NCI-H446 treated with DMSO at 0.1 percent for 48 hours (cell line): Measurements from ENCODE around the gene SCAND1.
A peak's percentile ranks its signal among the peaks of the same experiment; 100 is the strongest.
"Not testable (repeated sequence)": the region's sequence is repeated elsewhere in the genome, so short reads cannot be mapped to it uniquely, and the experiment has no call there.

Experiments used
- DNase-seq: peaks from one replicate; lab custom pipeline; 2025; lab: John Stamatoyannopoulos, UW

Gene SCAND1

DNA sequence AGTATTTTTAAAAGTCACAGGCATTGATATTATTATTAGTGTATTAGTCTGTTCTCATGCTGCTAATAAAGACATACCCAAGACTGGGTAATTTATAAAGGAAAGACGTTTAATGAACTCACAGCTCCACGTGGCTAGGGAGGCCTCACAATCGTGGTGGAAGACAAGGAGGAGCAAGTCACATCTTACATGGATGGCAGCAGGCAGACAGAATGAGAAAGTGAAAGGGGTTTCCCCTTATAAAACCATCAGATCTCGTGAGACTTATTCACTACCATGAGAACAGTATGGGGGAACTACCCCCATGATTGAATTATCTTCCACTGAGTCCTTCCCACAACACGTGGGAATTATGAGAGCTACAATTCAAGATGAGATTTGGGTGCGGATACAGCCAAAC is 5.0 kb upstream of the SCAND1 start:
- DNase-seq, result not testable (repeated sequence)

DNA sequence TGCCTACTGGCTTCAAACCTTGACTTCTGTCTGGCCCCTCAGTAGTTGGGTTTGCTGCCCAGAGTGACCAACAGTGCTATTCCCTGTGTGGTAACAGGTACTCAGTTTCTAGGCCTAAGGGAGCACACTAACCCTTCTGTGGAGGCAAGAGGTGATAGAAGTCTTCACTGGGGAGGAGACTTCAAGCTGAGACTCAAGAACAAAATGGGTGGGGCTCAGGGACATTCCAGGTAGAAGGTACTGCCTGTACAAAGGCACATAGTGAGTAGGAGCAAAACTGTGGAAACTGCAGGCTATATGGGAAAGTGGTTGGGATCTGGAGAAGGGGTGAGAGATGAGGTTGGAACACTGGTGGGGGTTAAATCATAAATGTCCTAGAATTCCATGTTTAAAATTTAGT is 2.3 kb upstream of the SCAND1 start:
- DNase-seq, result no peak

DNA sequence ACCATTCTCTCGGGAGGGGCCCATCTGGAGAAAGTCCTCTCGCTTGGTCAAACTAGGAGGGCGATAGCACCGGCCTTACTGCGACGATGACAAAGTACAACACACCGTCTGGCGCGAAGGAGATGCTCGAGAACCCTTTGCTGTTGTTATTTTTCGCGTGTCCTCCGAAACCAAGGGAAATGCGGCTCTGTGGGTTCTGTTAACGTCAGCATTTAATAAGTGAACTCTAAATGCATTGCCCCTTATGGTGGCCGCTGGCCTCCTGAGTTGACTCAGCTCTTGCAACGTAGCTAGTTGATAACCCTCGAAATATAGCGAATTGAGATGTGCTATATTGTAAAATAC is 577 bp upstream of the SCAND1 start:
- DNase-seq, result no peak

DNA sequence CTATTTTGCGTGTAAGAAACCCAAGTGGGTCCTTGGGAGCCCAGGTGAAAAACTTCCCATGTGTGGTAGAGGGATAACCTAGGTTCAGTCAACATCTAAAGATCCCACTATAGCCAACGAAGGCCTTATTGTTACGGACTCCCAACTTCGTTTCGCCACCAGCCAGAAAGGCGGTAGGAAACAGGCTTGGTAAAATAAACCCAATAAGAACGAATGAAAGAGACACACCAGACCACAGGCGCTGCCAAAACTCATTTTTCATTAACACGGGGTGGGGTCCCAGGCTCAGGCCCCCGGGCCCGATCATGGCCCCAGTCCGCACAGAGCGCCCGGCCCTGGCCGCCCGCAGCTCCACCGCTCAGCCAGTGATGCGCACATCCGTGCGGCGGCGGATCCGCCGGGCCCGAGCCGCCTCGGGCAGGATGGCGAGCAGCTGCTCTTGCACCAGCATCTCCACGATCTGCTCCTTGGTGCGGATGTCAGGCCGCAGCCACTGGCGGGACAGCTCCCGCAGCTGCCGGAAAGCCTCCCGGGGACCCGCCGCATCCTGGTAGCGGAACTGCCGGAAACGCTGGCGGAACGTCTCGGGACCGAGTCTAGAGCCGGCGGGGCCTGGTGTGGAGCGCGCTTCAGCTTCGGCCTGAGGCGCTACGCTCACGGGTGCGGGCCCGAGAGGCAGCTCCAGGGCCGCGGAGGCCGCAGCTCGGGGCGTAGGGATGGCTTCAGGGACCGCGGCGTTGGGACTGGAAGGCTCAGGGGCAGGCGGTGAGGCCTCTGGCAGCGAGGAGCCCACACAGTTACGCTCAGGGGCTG is 709 bp downstream of the SCAND1 start:
- no peak for DNase-seq

DNA sequence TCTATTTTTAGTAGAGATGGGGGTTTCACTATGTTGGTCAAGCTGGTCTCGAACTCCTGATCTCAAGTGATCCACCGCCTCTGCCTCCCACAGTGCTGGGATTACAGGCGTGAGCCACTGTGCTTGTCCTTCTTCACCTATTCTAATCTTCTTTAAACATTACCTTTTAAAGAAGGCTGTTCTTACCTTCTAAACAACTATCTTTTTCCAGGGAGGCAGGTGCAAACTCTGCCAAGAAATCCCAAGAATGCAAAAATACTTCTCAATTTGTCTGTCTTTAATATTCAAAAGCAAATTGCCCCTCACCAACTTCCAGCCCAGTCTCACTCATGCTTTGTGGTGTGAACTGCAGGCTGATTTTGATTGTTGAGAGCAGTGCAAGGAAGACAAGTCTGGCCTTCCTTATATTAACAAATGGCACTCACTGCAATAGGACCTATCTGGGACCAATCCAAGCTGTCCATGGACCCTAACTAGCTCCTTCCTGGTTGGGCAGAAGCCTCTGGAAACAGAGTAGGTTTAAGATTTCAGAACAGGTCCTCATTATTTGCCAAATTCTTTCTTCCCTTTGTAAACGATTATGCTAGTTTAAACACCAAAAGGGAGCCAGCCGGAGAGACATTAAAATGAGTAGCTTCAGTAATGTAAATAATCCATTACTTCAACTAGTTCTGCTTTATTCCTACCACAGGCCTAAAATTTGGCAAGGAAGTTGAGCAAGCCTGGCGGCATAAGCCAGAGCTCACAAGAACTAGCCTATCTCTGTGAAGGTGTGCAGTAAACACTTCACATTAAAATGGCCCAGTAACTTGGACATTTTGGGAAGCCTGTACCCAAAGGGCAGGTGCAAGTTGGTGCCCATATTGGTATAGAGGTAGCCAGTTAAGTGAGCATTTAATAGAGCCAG is 1.6 kb downstream of the SCAND1 start:
- DNase-seq, result peak; percentile 32

DNA sequence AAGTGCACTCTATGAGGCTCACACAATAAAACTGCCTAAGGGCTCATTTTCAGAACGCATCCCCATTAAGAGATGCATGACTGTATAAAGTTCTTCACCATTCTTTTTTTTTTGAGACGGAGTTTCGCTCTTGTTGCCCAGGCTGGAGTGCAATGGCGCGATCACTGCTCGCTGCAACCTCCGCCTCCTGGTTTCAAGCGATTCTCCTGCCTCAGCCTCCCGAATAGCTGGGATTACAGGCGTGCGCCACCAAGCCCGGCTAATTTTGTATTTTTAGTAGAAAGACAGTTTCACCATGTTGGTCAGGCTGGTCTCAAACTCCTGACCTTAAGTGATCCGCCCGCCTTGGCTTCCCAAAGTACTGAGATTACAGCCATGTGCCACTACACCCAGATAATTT is 2.2 kb downstream of the SCAND1 start:
- DNase-seq, result not testable (repeated sequence)

DNA sequence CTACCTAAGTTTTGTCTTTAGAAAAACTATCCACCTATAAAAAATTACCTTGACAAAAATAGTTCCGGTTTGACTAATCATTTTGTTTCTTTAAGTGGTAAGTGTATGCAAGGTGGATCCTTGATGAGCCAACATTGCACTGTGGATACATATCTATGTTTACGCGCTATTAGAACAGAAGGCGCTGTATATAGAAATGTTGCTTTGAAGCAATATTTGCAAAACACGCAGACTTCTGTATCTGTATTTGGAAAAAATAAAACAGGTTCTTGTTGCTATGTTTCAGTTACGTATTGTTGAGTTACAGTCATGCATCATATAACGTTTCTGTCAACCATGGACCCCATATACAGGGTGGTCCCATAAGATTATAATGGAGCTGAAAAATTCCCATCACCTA is 4.2 kb downstream of the SCAND1 start:
- DNase-seq, result no peak

DNA sequence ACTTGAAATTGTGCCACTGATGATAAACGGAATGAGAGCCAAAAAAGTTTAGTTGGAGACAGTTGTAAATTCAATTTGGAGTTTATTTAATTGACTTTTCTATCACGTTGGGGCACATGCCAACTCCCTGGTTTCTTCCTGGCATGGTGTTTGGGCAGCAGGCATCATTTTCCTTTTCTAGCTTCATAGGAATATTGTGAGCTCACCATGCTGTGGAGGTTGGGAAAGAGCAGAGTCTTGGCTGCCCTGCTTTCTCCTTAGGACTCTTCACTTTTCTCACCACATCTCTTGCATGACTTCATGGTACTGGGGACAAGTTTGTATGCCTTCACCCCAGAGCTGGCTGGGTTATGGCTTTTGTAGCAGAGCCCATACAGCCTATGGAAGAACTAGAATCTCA is 6.4 kb downstream of the SCAND1 start:
- no peak for DNase-seq

DNA sequence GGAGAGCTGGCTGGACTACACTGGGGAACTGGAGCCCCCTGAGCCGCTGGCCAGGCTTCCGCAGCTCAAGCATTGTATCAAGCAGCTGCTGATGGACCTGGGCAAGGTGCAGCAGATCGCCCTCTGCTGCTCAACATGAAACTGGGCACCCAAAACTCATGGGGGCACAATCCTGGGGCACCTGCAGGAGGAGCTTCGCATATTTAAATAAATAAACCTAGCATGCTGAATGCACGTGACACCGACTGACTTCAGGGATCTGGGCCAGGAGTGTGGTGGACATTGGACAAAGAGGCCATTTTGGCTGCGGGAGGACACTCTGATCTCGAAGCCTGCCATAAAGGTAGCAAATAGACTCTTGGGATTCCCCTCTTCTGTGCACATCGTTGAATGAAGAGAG is 6.8 kb downstream of the SCAND1 start:
- no peak for DNase-seq

DNA sequence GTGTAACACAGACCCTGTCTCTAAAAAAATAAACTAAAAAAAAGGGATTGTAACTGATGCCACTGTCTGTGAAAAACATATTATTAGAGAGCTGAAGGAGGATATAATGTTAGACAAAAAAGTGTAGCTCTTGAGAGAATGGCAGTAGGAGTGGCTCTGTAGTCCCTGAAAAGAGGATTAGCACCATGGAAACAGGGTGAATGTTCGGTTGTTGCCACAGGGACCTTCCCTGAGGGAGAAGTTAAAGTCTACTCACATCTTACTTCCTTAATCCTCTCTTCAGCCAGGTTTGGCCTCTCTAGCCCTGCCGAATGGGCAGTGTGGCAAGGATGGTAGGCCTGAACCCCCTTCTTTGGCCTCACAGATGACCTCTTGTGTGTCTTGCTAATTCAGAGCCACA is 12.1 kb downstream of the SCAND1 start:
- DNase-seq, result no peak

DNA sequence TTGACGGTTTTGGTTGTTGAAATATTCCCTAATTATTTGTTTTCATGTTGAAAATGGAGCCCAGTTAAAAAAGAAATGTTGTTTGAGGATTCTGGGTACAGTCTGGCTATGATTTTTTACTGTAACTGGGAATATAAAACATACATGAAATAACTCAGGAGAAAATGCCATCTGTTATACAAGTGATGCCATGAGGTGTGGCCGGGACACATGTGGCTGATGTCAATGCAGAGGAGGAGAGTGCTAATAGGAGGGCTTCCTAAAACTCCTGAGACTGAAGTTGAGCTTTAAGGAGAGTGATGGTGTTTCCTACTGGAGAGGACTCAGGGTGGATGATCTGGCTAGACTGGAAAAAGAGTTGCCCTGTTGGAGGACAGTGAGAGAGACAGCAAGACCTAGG is 12.7 kb downstream of the SCAND1 start:
- no peak for DNase-seq

DNA sequence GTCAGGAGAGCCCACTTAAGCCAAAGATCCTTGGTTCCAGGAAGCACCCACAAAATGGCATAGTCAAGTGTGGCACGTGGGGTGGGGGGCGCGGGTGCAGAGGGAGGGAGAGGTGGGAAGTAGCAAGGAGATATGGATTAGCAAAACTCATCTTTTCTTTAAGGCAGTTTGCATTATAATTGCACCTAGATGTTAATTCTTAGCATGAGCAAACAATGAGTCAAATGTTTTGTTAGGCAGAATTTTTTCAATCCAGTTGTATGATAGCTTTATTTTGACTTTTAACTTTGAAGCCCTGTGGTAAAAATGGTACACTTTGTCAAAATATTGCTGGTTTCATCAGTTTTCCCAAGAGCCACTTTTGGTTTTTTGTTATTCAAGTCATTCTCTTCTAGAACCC is 15.0 kb downstream of the SCAND1 start:
- no peak for DNase-seq

DNA sequence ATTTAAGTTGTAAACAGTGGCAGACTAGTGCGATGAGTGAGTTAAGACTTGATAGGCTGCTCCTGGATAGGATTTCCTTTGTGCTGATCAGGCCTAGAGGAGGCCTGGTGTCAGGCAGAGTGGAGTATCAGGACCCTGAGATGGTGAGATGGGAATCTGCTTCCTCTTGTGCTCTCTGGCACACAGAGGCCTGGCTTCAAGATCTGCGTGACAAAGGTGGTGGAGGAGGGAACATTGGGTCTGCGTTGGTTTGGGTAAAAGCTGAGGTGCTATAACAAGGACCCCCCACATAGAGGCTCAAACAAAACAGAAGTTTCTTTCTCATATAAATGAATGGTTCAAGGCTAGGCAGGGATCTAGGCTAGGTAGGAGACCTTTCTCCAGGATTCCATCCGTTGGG is 20.3 kb downstream of the SCAND1 start:
- no peak for DNase-seq

DNA sequence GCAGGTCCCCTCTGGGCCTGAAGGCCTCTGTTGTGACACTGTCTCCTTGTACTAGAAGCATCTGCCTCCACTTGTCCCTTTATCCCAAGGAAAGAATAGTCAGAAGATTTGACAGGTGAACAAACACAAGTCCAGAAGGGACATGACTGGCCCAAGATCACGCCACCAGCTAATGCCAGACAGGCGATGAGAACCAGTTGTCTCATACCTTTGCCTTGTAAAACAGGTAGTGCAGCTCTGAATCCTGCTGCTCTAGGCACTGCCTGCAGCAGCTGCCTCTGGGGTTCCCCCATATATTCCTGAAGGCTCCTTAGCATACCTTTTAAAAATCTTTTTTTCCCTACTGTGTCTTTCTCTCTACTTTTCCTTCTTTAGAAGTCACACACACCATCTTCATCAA is 25.0 kb downstream of the SCAND1 start:
- DNase-seq, result no peak

DNA sequence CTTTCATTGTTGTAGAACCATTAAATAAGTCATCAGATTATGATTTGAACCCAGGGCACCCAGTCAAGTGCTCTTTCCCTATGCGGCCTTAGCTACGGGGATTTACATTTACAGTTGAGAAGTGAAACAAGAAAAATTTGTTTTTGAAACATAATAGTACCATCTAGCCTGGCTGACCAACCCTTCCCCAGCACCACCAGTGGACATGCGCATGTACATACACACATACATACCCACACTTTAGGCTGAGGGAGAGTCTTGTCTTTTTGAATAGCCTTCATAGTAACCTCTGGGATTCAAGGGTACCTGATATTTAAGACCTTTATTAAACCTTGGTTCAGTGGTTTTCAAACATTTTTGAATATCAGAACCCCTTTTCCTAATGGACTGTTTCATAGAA is 33.8 kb downstream of the SCAND1 start:
- DNase-seq, result no peak

DNA sequence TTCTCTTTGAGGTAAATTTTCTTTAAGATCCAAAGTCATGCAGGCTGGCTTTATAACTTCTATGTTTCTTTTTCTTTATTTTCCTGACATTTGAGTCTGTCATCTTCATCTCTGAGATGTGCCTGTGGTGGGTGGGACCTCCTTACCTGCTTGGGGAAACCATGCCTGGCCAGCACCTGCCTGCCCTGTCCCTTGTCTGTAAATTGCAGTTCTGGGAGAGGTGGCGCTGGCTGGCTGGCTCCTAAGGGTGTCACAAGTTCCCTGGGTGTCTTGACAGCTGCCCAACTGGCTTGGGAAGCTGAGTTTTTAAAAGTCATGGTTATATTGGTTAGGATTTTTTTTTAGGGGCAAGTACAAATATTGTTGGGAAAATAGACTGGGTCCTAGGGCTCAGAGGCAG is 36.3 kb downstream of the SCAND1 start:
- DNase-seq, result no peak

DNA sequence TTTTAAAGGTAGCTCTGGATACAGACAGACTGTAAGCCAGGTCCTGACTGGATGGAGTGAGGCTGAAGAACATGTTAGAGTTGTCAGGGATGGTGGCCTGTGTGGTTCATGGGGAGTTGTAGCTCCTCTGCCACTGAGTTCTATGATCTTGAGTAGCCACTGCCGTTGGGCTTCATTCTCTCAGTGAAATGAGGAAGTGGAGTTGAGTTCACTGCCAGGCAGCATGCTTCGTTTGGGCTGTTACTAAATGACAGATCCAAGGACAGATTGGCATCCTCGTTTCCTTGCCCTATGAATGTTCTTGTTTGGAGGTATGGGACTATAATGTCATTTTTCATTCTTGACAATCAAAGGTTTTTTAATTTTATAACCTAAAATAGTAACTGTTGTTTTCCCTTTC is 37.2 kb downstream of the SCAND1 start:
- DNase-seq, result no peak

DNA sequence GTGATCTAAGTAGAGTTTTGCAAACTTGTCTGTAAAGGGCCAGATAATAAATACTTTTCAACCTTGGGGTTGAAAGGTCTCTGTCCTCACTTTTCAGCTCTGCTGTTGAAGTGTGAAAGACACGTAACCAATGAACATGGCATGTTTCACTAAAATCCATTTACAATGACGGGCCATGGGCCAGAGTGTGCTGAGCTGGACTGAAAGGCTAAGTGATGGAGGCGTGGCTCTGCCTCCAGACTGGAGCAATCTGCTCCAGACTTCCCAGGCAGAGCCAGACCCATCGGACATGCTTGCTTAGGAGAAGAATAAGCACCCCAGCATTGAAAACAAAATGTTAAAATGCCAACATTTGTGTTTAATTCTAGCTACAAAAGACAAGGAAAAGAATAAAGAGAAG is 41.4 kb downstream of the SCAND1 start:
- DNase-seq, result no peak

DNA sequence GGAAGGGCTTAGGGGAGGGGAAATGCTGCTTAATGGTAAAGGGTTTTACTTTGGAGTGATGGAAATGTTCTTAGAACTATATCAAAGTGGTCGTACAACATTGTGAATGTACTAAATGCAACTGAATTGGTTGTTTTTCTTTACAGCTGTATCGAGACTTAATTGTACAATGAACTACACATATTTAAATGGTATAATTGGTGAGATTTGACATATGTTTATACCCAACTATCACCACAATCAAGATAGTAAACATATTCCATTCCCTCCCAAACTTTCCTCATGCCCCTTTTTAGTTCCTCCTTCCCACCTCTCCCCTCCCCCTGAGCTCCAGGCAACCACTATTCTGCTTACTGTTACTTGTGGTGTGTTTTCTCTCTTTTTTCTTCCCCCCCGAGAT is 44.0 kb downstream of the SCAND1 start:
- DNase-seq, result no peak

DNA sequence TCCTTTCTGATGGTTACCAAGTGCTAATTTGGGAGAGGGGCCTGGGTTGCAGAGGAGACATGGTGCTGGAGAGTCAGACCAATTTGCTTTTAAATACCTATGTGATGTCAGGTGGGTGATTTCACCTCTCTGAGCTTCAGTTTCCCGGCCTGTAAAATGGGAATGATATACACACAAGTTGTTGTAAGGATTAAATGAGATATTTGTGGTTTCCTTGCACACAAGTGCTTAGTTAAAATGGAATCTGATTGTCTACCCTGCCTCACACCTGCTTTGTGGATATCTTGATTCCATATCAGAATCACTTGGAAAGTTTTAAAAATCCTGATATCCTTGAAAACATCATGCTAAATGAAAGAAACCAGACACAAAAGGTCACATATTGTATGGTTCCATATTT is 44.5 kb downstream of the SCAND1 start:
- DNase-seq, result no peak

DNA sequence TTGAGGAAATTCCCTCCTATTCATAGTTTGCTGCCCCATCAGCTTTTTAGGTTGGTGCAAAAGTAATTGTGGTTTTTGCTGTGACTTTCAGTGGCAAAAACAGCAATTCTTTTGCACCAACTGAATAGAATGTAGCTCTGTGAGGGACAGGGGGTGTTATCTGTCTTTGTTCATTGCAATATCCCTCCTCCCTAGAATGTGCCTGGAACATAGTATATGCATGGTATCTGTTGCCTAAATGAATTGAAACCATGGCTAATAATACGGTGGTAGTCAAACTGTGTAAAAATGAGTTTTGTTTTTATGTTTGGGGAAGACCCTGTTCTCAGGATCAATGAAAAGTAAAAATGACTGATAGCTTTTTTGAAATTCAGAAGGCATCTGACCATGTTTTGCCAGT is 45.1 kb downstream of the SCAND1 start:
- DNase-seq, result no peak

DNA sequence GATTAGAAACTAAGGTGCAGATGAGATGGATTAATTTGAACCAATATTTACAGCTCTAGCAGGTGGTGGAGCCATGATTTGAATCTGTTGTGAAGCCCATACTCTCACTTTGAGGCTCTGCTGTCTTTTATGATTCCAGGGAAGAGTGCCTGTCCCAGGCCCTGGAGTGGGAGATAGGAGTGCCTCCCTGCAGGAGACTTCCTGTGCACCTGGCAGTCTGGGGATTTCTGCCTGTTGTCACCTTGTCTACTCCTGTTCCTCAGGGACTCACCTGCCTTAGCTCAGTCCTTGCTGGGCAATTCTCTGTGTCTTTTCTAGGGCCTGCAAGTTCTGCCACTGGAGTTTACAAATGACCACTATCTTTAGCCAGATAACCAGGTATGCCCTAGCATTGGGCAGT is 46.3 kb downstream of the SCAND1 start:
- DNase-seq, result no peak

DNA sequence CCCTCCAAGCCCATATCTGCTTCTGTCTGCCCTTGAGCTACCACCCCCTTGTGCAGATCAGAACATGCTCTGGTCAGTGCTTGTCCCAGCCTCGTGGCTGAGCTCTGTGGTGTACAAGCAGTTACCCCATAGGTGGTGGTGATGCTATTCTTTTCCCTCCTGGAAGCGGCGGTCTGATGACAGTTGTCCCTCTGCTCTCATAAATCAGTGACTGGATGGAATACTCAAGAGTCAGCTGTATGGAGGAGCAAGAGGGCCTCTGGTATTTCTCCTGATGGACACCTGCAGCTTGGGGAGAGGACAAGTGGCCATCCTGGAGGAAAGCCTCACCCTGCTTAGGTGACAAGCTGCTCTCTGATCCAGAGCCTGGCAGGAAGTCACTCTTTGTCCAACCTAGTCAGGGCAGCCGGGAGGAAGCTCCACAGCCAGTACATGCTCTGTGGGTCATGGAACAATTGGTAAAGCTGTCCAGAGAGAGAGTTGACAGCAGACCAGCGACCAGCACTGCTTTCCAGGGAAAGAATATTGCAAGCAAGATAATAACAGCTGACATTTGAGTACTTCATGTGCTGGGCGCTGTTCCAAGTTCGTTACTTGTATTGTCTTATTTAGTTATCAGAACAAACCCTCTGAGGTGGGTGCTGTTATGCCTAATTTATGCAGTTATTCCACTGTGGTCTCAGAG is 47.1 kb downstream of the SCAND1 start:
- DNase-seq, result no peak
